Body of pancreas (tissue), 4 donors: ENCODE results near the gene SDC3. TPM values are rescaled to one million over a fixed set of nuclear protein-coding genes. Genes with fewer than 3 reads are reported as not detected.

Experiments used
- ATAC-seq: fragments of 150-250 bp; one replicate; pipeline ENCODE4 v1.9.1; 2016
- DNase-seq, 4 donors: peaks; one replicate each; pipeline ENCODE4 v3.0.0-alpha.2; 2019
- H3K27ac ChIP-seq, 4 donors: fragments of 200-600 bp; sonication (generic); 1 replicate in 3 of 4; 2 replicates in 1 of 4; pipeline versions ENCODE4 v1.5.1 to v1.6.1; 2016 to 2019; ENCODE audit warnings: mild to moderate bottlenecking in 1 of 4, mixed read lengths in 1 of 4, moderate library complexity in 1 of 4
- H3K27me3 ChIP-seq, 2 donors: fragments of 200-600 bp; sonication (generic); one replicate each; pipeline ENCODE4 v1.6.0; 2016; ENCODE audit warnings: mild to moderate bottlenecking in 1 of 2
- H3K36me3 ChIP-seq, 2 donors: fragments of 200-600 bp; sonication (generic); replicated peaks in 1 of 2; 2 replicates each; pipeline ENCODE4 v1.5.1; 2016; ENCODE audit warnings: low read depth in 2 of 2; ENCODE audit not compliant: insufficient read depth in 1 of 2
- H3K4me1 ChIP-seq: fragments of 200-600 bp; sonication (generic); one replicate; pipeline ENCODE4 v1.6.0; 2016
- H3K4me3 ChIP-seq, 2 donors: fragments of 200-600 bp; sonication (generic); 1 replicate in 1 of 2; 2 replicates in 1 of 2; pipeline ENCODE4 v1.5.1; 2016 to 2019
- H3K9me3 ChIP-seq, 3 donors: fragments of 200-600 bp; sonication (generic); 1 replicate in 2 of 3; 2 replicates in 1 of 3; pipeline ENCODE4 v1.5.1; 2016
- CTCF ChIP-seq, 7 experiments: fragments of 450-650 bp in 4 of 7; fragments of 200-600 bp in 3 of 7; sonication (generic) in 3 of 7; IDR thresholded peaks; one replicate each; pipeline ENCODE4 v1.5.1; 2016 to 2019; ENCODE audit warnings: antibody characterized with exemption in 7 of 7
- POLR2A ChIP-seq, 3 donors: fragments of 450-650 bp; IDR thresholded peaks; one replicate each; pipeline ENCODE4 v1.6.1; 2016; ENCODE audit warnings: antibody characterized with exemption in 3 of 3, mild to moderate bottlenecking in 2 of 3
- WGBS, 2 donors: methylation state at CpG; one replicate each; pipeline ENCODE4 v1.1.5; 2017; 5-methylcytosine and 5-hydroxymethylcytosine counted together
- intact Hi-C: fragments of 100-400 bp; cut with DNase I; formaldehyde crosslinking; loops from one replicate; pipeline ENCODE4 v1.15.1; 2023
- total RNA-seq, 2 donors: library from RNA; depleted of rRNA; stranded (reverse); fragments of >200 nt; gene quantifications; one replicate each; pipeline ENCODE4 v1.1.0, GENCODE V29; 2016

Gene SDC3
- total RNA-seq, 2 donors from 2014 or later, result 7.8 to 19.1 TPM

- Histone ChIP-seq H3K9me3 (no peaks in the 10 kb centered on the region), H3K4me1 (peaks cover 4% of the 10 kb centered on the region), H3K27ac (peak overlapping the region in 3 of 4 donors; percentile 73 to 77 (median 75)), H3K27me3 (no peaks in the 10 kb centered on the region), H3K36me3 (no peaks in the 10 kb centered on the region), H3K4me3 (no peak overlapping the region)
- DNase-seq, result no peak
- intact Hi-C loops, result no loop called here
- no peak for ATAC-seq
- TF ChIP-seq CTCF (IDR thresholded peaks at IDR 0.05), result no peak
- 61 to 74% methylated on average over 6 of the region's 6 CpGs for WGBS, 2 donors
Measured at GRCh38 chr1:30846587-30846986, 62.0 kb downstream of the SDC3 start.

GRCh38 chr1:30845904-30846290 is 62.7 kb downstream of the SDC3 start:
- H3K27me3 ChIP-seq, result no peaks in the 10 kb centered on the region
- ATAC-seq (no peak), DNase-seq (no peak)
- intact Hi-C loops, result no loop called here
- no peak overlapping the region for H3K4me3 ChIP-seq
- 25 to 42% methylated on average over 7 of the region's 7 CpGs for WGBS, 2 donors
- TF ChIP-seq CTCF (IDR thresholded peaks at IDR 0.05) (no peak), POLR2A (IDR thresholded peaks at IDR 0.05) (no peak)
- H3K4me1 ChIP-seq, result peaks cover 5% of the 10 kb centered on the region
- H3K36me3 ChIP-seq, result no peaks in the 10 kb centered on the region
- no peaks in the 10 kb centered on the region for H3K9me3 ChIP-seq
- no peak overlapping the region for H3K27ac ChIP-seq

- Histone ChIP-seq H3K27me3 (no peaks in the 10 kb centered on the region), H3K27ac (no peak overlapping the region), H3K4me3 (no peak overlapping the region), H3K9me3 (no peaks in the 10 kb centered on the region), H3K36me3 (no peaks in the 10 kb centered on the region), H3K4me1 (peaks cover 5% of the 10 kb centered on the region)
- intact Hi-C loops, result no loop called here
- DNase-seq (no peak), ATAC-seq (no peak)
- 56 to 58% methylated on average over 9 to 10 of the region's 10 CpGs for WGBS, 2 donors
- no peak for TF ChIP-seq CTCF (IDR thresholded peaks at IDR 0.05)
- TF ChIP-seq POLR2A (IDR thresholded peaks at IDR 0.05), result no peak
Measured at GRCh38 chr1:30845237-30845903, 63.2 kb downstream of the SDC3 start.

- no peaks in the 10 kb centered on the region for H3K9me3 ChIP-seq
- H3K4me3 ChIP-seq, result no peak overlapping the region
- peaks cover 5% of the 10 kb centered on the region for H3K4me1 ChIP-seq
- 44 to 52% methylated on average over 5 of the region's 5 CpGs for WGBS, 2 donors
- no peaks in the 10 kb centered on the region for H3K27me3 ChIP-seq
- intact Hi-C loops, result no loop called here
- no peak for TF ChIP-seq CTCF (IDR thresholded peaks at IDR 0.05)
- TF ChIP-seq POLR2A (IDR thresholded peaks at IDR 0.05), result no peak
- ATAC-seq, result no peak
- H3K36me3 ChIP-seq, result no peaks in the 10 kb centered on the region
- no peak for DNase-seq
- H3K27ac ChIP-seq, result no peak overlapping the region
Measured at GRCh38 chr1:30844631-30845030, 63.9 kb downstream of the SDC3 start.

GRCh38 chr1:30842697-30843354 is 65.7 kb downstream of the SDC3 start:
- 43 to 53% methylated on average over 7 of the region's 7 CpGs for WGBS, 2 donors
- intact Hi-C loops, result no loop called here
- H3K36me3 ChIP-seq, result no peaks in the 10 kb centered on the region
- DNase-seq (no peak), ATAC-seq (no peak)
- H3K27ac ChIP-seq, result no peak overlapping the region
- H3K4me1 ChIP-seq, result peaks cover 7% of the 10 kb centered on the region
- no peak for TF ChIP-seq CTCF (IDR thresholded peaks at IDR 0.05)
- no peak for TF ChIP-seq POLR2A (IDR thresholded peaks at IDR 0.05)
- H3K4me3 ChIP-seq, result no peak overlapping the region
- no peaks in the 10 kb centered on the region for H3K27me3 ChIP-seq
- no peaks in the 10 kb centered on the region for H3K9me3 ChIP-seq
